GM21723 (cell line): ENCODE measurements around the gene SUMO3.
A peak's percentile ranks its signal among the peaks of the same experiment; 100 is the strongest.

Experiments used
- ATAC-seq: cut with Tn5 transposase; IDR thresholded peaks from one replicate; pipeline ENCODE4 v1.9.1; 2021; ENCODE audit warnings: mild to moderate bottlenecking, moderate library complexity; ENCODE audit not compliant: unreplicated experiment

SUMO3 gene

DNA sequence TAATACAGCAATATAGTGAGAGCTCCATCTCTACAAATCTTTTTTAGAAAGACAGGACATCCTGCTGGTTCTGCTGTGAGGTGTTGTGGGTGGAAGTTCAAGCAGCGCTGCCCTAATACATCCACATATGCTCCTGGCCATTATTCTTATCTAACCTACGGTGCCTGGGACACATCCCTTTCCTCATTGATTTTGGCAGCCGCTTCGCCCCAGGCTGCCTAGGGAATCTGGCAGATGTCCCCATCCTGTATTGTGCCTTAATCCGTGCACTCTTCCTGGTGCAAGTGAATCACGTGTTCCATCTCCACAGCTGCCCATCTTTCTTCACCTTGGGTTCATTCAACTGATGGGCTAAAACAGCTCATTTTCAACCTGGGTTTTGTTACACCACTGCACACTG is 13.1 kb downstream of the SUMO3 start:
- ATAC-seq: no peak

DNA sequence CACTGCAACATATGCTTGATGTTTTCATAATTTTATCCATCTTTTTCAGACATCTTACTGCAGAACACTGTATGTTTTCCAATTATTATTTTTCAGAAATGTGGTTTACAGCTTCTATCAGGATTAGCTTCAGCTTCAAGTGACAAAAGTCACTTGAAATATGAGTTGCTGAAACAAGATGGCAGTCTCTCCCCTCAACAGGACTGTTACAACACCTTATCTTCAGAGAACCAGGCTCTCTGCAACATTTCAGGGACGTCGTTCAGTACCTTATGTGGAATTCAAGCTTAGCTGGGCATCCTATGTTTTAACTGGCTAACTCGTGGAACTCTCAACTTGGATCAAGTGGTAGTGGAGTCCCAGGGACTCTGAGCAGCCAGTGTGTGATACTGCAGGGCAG is 14.2 kb downstream of the SUMO3 start:
- ATAC-seq: no peak

DNA sequence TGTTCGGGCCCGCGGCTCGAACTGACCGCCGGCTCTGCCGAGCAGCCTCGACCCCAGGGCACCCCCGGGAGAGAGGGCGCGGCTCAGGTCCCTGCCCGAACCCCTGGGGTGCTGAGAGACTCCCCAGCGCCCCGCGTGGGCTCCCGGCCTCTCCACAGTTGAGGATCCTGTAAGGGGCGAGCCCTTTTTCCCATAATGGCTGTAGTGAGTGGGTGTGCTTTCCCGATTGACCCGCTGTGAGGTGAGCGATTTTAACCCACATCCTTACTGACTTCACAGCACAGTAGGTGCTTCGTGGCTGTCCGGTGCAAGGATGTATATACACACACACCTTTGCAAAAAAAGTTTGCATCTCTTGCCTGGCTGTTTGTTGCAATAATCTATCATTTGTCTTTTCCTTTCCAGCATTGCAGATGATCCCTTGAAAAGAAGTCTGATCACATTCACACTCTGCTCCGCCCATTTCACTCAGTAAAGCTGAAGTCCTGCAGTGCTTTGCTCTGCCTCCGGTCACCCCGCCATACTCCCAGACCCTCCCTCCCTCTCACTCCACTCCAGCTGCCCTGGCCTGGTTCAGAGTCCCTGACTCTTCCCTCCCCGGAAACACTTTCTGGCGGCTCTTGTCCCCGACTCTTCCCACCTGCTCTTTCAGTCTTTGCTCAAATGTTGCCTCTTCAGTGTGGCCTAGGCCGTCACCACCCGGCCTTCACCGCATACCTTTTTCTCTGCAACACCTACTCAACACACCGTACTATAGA is 15.3 kb downstream of the SUMO3 start:
- peak; percentile 17 for ATAC-seq

DNA sequence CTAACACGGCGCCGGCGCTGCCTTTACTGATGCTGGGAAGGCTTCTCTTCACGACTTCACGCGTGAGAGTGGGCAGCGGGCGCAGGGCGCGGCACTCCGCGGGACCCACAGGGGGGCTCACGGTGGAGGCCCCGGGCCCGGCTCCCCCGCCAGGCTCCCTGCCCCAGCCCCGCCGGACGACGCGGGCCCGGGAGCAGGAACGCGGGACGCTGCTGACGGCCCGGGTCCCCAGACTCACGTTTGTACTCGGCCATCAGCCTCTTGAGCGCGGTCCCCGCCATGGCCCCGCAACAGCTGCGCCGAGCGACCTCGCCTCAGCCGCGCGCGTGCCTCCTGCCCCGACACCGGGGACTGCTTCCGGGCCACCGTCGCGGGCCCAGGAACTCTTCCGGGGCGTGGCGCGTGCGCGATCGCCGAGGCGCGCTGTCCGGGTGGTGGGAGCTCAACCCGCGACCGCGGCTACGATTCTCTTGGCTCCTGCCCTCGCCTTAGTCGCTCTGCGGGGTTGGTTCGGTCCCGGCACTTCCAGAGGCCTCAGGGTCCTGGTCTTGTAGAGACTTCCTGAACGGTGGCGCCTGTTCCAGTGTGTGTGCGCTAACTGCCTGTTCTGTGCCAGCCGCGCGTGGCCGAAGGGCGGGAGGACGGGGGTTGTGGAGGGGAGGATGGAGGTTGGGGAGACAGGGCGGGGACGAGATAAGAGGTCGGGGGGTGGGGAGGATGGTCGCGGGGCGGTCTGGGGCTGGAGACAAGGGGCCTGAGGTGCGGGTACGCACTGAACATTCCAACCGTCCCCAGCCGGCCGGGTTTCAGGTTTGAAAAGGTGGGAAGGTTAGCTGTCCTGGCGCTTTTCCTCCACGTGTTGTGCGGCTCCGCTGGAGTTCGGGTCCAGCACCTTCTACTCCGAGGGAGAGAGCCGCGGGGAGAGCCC is 16.1 kb downstream of the SUMO3 start, which contains the start of gene UBE2G2:
UBE2G2 (minus strand) TSS at position 353 of the 928 bp plus-strand sequence; CDS start at position 281, 72 bp downstream.
- ATAC-seq: peak; percentile 84

DNA sequence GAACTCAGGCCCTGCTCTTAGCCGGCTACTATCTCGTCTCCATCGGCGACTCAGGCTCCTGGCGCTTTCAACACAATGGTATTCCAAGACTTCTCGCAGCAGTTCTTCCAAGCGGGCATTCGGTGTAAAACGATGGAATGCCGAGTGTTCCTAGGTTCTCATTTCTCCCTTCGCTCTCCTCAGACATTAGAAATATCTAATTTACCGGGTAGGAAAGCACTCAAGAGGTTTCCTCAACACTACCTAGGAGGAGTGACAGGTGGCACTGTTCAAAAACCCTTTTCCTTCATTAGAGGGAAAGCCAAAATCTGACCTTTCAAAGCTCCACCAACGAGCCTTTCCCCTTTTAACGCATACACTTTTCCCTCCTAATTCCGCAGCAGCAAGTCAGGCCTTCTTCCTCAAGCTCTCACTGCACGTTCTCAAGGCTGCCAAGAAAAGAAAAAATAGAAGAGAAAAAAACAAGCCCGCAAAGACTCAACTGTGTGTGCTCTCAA is 16.8 kb downstream of the SUMO3 start:
- ATAC-seq: peak; percentile 49

DNA sequence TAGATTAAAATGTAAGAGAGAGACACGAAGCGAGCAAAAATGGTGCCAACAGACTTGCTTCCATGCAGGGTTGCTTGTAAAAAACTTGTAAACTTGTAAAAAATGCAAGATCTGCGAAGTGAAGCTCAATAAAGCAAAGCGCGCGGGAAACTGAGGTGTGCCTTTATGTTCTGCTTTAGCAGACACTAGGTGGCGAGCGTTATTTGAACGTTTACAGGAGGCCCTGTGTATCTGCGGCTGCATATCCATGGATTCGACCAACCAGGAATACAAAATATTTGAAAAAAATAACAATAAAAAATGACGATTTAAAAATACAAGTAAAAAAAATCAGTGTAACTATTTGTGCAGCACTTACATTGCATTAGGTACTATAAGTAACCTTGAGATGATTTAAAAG is 17.8 kb downstream of the SUMO3 start:
- no peak for ATAC-seq

DNA sequence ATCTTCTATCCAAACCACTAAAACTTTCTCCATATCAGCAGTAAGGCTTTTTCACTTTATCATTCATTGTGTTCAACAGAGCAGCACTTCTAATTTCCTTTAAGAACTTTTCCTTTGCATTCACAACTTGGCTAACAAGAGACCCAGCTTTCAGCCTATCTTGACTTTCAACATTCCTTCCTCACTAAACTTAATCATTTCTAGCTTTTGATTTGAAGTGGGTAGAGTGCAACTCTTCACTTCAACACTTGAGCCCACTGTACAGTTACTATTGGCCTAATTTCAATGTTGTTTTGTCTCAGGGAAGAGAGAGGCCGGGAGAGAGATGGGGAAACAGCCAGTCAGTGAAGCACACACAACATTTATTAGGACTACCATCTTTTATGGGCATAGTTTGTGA is 18.2 kb downstream of the SUMO3 start:
- ATAC-seq: no peak

DNA sequence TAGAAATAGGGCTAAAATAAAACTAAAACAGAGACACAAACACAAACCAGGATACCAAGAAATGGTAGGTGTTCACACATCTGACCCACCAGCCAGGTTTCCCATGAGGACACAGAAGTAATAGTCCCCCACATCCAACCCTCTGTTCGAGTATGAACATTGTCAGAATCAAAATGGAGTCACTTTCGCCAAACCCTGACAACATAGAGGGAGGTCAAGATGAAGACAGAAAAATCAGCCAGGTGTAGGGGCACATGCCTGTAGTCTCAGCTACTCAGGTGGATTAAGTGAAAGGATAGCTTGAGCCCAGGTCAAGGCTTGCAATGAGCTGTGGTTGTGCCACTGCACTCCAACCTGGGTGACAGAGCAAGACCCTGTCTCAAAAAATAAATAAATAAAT is 20.1 kb downstream of the SUMO3 start:
- no peak for ATAC-seq

DNA sequence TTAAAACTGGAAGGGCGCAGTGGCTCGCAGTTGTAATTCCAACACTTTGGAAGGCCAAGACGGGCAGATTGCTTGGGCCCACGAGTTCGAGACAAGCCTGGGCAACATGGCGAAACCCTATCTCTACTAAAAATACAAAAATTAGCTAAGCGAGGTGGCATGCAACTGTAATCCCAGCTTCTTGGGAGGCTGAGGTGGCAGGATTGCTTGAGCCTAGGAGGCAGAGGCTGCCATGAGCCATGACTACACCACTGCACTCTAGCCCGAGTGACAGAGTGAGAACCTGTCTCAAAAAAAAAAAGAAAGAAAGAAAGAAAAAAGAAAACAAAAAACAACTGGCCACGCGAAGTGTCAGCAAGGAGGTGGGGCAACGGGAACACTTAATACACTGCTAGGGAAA is 22.5 kb downstream of the SUMO3 start:
- no peak for ATAC-seq

DNA sequence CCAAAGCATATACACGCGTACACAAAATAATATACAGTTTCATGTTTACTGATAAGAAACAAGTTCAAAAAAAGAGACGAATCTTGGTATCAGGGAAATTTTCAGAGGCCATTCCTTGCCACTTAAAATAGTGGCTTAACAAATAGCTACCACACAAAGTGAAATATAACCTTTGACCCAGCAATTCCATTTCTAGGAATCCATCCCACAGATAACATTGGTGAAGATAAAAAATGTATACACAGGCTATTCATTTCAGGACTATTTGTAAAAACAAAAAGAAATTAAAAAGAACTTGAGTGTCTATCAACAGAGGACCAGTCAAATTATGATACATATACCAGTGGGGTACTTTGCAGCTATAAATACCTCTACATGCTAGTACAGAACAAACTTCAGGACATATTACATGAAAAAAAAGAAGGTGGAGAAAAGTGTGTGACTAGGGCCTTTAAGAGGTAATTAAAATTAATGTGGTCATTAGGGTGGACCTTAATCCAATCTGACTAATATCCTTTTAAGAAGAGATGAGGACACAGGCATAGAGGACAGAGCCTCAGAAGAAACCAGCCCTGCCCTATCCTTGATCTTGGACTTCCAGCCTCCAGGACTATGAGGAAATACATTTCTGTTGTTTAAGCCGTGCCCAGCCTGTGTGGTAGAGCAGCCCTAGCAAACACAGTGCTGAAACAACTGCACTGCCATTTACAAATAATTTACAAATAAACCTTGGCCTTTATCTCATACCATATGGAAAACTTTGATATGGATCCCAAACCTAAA is 24.1 kb downstream of the SUMO3 start:
- no peak for ATAC-seq

DNA sequence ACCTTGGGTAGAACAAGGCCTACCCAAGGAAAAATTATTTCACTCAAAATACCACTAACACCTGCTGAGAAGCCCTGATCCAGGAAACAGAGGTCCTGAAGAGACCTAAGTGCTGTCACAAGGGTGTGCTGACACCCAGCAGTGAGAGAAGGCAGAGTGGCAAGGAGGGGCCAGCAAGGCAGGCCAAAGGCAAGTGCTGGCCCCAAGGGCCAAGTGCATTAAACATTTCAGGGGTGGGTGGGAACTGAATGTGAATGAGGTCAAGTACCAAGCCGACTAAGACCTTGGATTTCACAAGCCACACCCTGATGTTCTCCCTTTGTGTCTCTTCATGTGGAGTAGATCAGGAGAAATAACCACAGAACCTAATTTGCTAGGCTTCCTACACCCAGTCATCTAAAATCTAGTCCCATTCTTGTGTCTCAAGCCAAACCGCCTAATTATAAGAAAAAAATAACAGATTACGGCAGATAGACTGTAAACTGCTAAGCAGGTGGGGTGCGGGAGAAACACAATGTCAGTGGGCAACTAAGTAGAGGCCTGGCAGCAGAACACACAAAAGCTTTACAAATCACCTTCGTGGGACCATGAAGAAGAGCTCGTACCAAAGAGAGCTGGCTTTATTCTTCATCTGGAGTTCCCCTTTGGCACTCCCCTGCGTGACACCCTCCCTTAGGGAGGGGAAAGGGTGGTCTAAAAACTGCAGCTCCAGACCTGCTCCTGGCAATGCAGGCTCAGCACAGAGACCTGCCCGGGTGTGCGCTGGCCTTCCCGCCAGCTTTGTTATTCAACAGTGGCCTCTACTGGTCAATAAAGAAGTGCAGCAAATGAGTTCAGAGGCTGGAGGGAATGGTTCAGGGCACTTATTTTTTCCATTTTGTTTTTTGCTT is 24.9 kb downstream of the SUMO3 start:
- no peak for ATAC-seq

DNA sequence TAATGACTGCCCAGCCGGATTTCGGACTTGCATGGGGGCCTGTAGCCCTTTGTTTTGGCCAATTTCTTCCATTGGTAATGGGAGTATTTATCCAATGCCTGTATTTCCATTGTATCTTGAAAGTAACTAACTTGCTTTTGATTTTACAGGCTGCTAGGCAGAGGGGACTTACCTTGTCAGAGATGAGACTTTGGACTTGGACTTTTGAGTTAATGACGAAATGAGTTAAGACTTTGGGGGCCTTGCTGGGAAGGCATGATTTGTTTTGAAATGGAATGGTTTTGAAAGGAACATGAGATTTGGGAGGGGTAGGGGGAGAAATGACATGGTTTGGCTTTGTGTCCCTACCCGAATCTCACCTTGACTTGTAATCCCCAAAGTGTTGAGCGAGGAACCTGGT is 25.9 kb downstream of the SUMO3 start:
- ATAC-seq: no peak

DNA sequence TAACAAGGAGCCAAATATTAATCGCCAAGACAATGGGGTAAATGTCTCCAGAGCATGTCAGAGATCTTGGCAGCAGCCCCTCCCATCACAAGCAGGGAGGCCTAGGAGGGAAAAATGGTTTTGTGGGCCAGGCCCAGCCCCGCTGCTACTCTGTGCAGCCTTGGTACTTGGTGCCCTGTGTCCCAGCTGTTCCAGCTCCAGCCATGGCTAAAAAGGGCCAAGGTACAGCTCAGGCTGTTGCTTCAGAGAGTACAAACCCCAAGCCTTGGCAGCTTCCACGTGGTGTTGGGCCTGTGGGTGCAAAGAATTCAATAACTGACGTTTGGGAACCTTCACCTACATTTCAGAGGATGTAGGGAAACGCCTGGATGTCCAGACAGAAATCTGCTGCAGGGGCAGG is 26.6 kb downstream of the SUMO3 start:
- no peak for ATAC-seq

DNA sequence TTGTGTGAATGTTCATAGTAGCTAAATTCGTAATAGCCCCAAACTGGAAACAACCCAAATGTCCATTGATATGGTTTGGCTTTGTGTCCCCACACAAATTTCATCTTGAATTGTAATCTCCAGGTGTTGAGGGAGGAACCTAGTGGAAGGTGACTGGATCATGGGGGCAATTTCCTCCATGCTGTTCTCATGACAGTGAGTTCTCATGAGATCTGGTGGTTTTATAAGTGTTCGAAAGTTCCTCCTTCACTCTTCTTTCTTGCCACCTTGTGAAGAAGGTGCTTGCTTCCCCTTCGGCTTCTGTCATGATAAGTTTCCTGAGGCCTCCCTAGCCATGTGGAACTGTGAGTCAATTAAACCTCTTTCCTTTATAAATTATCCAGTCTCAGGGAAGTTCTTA is 27.5 kb downstream of the SUMO3 start:
- ATAC-seq: no peak

DNA sequence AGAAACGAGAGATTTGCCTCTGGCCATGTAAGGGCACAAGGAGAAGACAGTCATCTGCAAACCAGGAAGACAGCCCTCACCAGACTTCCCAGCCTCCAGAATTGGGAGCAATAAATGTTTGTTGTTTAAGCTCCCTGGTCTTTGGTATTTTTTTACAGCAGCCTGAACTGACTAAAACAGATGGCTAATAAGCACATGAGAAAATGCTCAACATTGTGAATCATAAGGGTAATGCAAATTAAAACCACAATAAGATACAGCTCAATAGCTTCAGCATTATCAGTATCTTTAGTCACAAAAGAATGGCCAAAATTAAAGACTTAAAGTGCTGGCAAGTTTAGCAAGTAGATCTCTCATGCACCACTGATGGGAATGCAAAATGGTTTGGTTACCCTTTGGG is 28.0 kb downstream of the SUMO3 start:
- no peak for ATAC-seq

DNA sequence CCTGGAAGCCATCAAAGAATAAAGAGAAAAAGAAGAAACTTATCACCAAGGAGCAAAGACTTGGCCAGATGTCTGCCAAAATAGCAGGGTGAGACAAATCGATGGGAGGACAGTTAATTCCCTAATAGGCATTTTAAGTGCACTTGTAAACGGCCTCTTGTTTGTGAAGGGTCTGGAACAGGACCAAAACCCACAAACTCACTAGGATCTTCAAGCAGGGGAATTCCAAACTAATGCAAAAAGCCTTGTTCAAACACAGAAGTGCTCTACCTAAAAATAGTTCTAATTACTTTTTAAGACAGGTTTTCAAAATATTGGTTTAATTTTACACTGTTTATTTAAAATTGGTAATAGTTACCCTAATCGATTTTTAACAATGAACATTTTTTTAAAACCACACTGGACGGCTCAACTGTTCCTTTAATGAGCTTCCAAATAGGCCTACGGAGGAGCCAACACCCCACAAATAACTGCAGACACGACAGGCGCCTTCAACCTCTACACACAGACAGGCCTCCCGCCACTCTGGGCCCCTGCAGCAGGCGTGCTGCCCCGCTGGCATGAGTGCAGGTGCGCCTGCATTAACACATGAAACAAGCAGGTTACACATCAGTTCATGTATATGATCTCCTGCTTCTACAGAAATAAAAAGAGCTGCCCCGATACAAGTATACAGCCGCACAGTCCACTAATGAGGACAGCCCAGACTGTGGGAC is 32.1 kb downstream of the SUMO3 start:
- no peak for ATAC-seq

DNA sequence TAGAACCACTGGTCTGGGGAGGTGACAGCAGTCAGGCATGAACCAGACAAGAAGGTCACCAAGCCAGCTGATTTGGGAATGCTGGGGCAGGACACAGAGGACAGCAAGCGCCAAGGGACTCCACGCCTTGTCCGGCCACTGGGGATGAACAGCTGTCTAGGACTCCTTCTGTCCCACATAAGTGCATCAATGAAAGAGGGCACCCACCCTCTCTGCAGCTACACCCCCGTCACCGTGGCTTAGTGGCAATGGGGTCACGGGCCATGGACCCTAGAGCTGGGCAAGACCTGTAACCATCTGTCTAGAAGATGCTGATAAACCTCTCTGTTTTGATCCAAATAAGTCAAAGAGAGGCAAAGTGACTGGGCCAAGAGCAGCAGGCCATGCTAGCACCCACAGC is 33.1 kb downstream of the SUMO3 start:
- ATAC-seq: no peak

DNA sequence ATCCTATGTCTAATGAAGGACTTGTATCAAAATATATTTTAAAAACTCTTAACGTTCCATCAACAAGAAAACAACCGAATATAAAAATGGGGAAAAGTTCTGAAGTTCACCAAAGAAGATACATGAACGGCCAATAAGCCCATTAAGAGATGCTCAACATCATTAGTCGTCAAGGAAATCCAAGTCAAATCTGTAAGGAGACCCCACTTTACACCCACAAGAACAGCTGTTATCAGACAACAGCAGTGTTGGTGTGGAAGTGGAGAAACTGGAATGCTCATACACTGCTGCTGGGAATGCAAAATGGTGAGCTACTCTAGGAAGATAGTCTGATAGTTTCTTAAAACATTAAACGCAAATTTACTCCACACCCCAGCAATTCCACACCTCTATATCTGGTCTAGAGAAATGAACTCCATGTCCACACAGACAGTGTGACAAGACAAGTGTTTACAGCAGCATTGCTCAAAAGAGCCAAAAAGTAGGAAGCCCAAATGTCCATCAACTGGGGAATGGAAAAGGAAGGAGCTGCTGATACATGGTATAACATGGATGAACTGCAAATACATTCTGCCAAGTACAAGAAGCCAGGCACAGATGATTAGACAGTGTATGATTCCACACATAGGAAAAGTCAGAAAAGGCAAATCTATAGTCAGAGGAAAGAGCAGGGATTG is 34.7 kb downstream of the SUMO3 start:
- ATAC-seq: no peak
